Neural cell (in vitro differentiated cells): ENCODE results near the gene GALNT10. TPM values are rescaled to one million over a fixed set of nuclear protein-coding genes. Genes with fewer than 3 reads are reported as not detected.

Experiments
- H2AFZ ChIP-seq: fragments of 200-600, 300-800 bp; sonication (generic), shearing (Covaris generic); 2 replicates; pipeline ENCODE4 v1.6.0; 2014; ENCODE audit warnings: low read depth, mild to moderate bottlenecking, antibody characterized with exemption, low read length, moderate library complexity
- H3F3A ChIP-seq: fragments of 200-600 bp; shearing (Covaris generic); 2 replicates; pipeline ENCODE4 v1.6.1; 2016; ENCODE audit warnings: mild to moderate bottlenecking, moderate library complexity, mixed read lengths, antibody characterized with exemption, low read length; ENCODE audit not compliant: insufficient read depth, poor library complexity, severe bottlenecking
- H3K27ac ChIP-seq: fragments of 200-600, 300-800 bp; sonication (generic), shearing (Covaris generic); 2 replicates; pipeline ENCODE4 v1.5.1; 2014; ENCODE audit warnings: mild to moderate bottlenecking, low read length, moderate library complexity
- H3K27me3 ChIP-seq: fragments of 300-800, 200-600 bp; sonication (generic), shearing (Covaris generic); 2 replicates; pipeline ENCODE4 v1.6.0; 2014; ENCODE audit warnings: mild to moderate bottlenecking, low read depth, low read length, moderate library complexity; ENCODE audit not compliant: insufficient read depth
- H3K36me3 ChIP-seq: fragments of 300-800, 200-600 bp; sonication (generic), shearing (Covaris generic); 2 replicates; pipeline ENCODE4 v1.5.1; 2014; ENCODE audit warnings: mild to moderate bottlenecking, antibody characterized with exemption, low read length, moderate library complexity; ENCODE audit not compliant: insufficient read depth
- H3K4me2 ChIP-seq: fragments of 300-800, 200-600 bp; sonication (generic), shearing (Covaris generic); 2 replicates; pipeline ENCODE4 v1.6.0; 2014; ENCODE audit warnings: mild to moderate bottlenecking, low read length
- H3K4me3 ChIP-seq: fragments of 300-800, 200-600 bp; sonication (generic), shearing (Covaris generic); 2 replicates; pipeline ENCODE4 v1.5.1; 2014; ENCODE audit warnings: mild to moderate bottlenecking, low read length, moderate library complexity
- H3K79me2 ChIP-seq: fragments of 200-600 bp; shearing (Covaris generic); replicated peaks from 2 replicates; pipeline ENCODE4 v1.6.0; 2014; ENCODE audit warnings: mild to moderate bottlenecking, low read length, moderate library complexity; ENCODE audit not compliant: insufficient read depth
- H3K9ac ChIP-seq: fragments of 300-800, 200-600 bp; sonication (generic), shearing (Covaris generic); 2 replicates; pipeline ENCODE4 v1.6.1; 2016; ENCODE audit warnings: mild to moderate bottlenecking, low read length, mixed read lengths
- H3K9me2 ChIP-seq: fragments of 200-600 bp; shearing (Covaris generic); 2 replicates; pipeline ENCODE4 v1.6.1; 2016; ENCODE audit warnings: mild to moderate bottlenecking, low read length, mixed read lengths; ENCODE audit not compliant: insufficient read depth
- H3K9me3 ChIP-seq: fragments of 200-600, 300-800 bp; sonication (generic), shearing (Covaris generic); 2 replicates; pipeline ENCODE4 v1.6.1; 2016; ENCODE audit warnings: mild to moderate bottlenecking, mixed run types, low read length, moderate library complexity, mixed read lengths
- H4K20me1 ChIP-seq: fragments of 200-600 bp; shearing (Covaris generic); 2 replicates; pipeline ENCODE4 v1.6.1; 2016; ENCODE audit warnings: mild to moderate bottlenecking, mixed run types; ENCODE audit not compliant: insufficient read depth
- CTCF ChIP-seq: fragments of 450-650 bp; IDR thresholded peaks from 2 replicates; pipeline ENCODE4 v1.5.1; 2014; ENCODE audit warnings: antibody characterized with exemption, mild to moderate bottlenecking, moderate library complexity; ENCODE audit not compliant: poor library complexity, severe bottlenecking
- EP300 ChIP-seq: fragments of 450-650 bp; conservative IDR thresholded peaks from 2 replicates; pipeline ENCODE4 v1.6.1; 2014; ENCODE audit warnings: antibody characterized with exemption, mild to moderate bottlenecking, moderate library complexity; ENCODE audit not compliant: poor library complexity, severe bottlenecking
- EZH2 ChIP-seq: fragments of 200-600, 300-800 bp; shearing (Covaris generic), sonication (generic); IDR thresholded peaks from 2 replicates; pipeline ENCODE4 v1.6.1; 2014; ENCODE audit warnings: antibody characterized with exemption, low read length, borderline replicate concordance, mild to moderate bottlenecking; ENCODE audit not compliant: insufficient read depth, poor library complexity, severe bottlenecking
- MXI1 ChIP-seq: fragments of 450-650 bp; conservative IDR thresholded peaks from 2 replicates; pipeline ENCODE4 v1.6.1; 2014; ENCODE audit warnings: antibody characterized with exemption, mild to moderate bottlenecking; ENCODE audit not compliant: poor library complexity, severe bottlenecking
- POLR2AphosphoS5 ChIP-seq: IDR thresholded peaks from 2 replicates; pipeline ENCODE4 v1.6.1; 2012
- RAD21 ChIP-seq: fragments of 450-650 bp; conservative IDR thresholded peaks from 2 replicates; pipeline ENCODE4 v1.6.1; 2014; ENCODE audit warnings: antibody characterized with exemption, mild to moderate bottlenecking, moderate library complexity
- REST ChIP-seq: IDR thresholded peaks from 2 replicates; pipeline ENCODE4 v1.6.1; 2012; ENCODE audit warnings: borderline replicate concordance
- SMC3 ChIP-seq: fragments of 450-650 bp; conservative IDR thresholded peaks from 2 replicates; pipeline ENCODE4 v1.6.1; 2014; ENCODE audit warnings: antibody characterized with exemption, mild to moderate bottlenecking, moderate library complexity; ENCODE audit not compliant: poor library complexity
- TAF1 ChIP-seq: IDR thresholded peaks from 2 replicates; pipeline ENCODE4 v1.6.1; 2012; ENCODE audit warnings: low read depth
- polyA plus RNA-seq: library from polyadenylated mRNA; depleted of rRNA; stranded (reverse); fragments of >200 nt; gene quantifications from 2 replicates; pipeline ENCODE4 v1.2.3, GENCODE V29; 2014

The GALNT10 gene
- polyA plus RNA-seq, 1 donor from 2014 or later, result 3.1 TPM

GRCh38 chr5:154329519-154330040, 139.0 kb downstream of the GALNT10 start:
- Histone ChIP-seq H3K9ac (no peak overlapping the region), H3K79me2 (no peaks in the 10 kb centered on the region), H3K9me3 (no peaks in the 10 kb centered on the region), H3F3A (no peaks in the 10 kb centered on the region), H3K4me2 (no peak overlapping the region), H3K27ac (no peak overlapping the region), H4K20me1 (no peaks in the 10 kb centered on the region), H3K36me3 (no peaks in the 10 kb centered on the region), H3K9me2 (no peaks in the 10 kb centered on the region), H3K27me3 (no peaks in the 10 kb centered on the region), H2AFZ (no peak overlapping the region), H3K4me3 (no peak overlapping the region)
- TF ChIP-seq EP300 (no peak), MXI1 (no peak)

- Histone ChIP-seq H4K20me1 (no peaks in the 10 kb centered on the region), H3F3A (no peaks in the 10 kb centered on the region), H3K27ac (no peak overlapping the region), H3K27me3 (no peaks in the 10 kb centered on the region), H3K4me3 (no peak overlapping the region), H3K9ac (no peak overlapping the region), H3K79me2 (no peaks in the 10 kb centered on the region), H3K9me3 (no peaks in the 10 kb centered on the region), H3K9me2 (no peaks in the 10 kb centered on the region), H3K4me2 (no peak overlapping the region), H3K36me3 (no peaks in the 10 kb centered on the region), H2AFZ (no peak overlapping the region)
- TF ChIP-seq CTCF, result no peak
- TF ChIP-seq POLR2AphosphoS5, result no peak
- no peak for TF ChIP-seq RAD21
- TF ChIP-seq EZH2, result no peak
- TF ChIP-seq REST, result no peak
- no peak for TF ChIP-seq TAF1
- no peak for TF ChIP-seq SMC3
- no peak for TF ChIP-seq EP300
- no peak for TF ChIP-seq MXI1
Observed at GRCh38 chr5:154330097-154330667, 139.6 kb downstream of the GALNT10 start.
